ENCODE measurements around the gene SIX1. TPM values are rescaled to one million over a fixed set of nuclear protein-coding genes. Genes with fewer than 3 reads are reported as not detected.

Gene SIX1
- total RNA-seq, 1 experiment from 2014 or later = 0.59 TPM

DNA sequence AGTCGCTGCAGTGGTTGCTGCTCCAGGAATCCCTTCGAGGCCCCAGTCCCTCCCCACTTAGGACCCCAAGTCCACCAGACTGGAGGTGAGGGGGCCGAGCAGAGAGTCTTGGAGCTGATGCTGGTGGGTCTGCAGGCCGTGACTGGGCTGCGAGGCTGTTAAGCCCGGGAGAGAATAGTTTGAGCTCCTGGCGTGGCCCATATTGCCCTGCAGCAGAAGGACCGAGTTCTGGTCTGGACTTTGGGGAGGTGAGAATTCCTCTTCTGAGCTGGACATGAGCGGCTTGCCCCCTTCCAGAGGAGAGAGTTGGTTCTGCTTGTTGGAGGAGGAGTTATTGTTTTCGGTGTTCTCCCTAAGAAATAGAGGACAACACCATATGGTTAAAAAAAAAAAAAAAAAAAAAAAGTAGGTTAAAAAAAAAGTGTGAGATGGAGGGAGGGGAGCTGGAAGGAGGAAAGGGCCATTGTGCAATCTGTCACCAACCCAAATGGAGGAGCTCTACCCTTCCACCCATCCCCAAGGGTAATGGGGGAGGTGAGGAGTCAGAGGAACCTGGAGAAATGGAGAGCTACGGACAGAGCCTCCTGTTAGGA, 3.0 kb downstream of the SIX1 start:
- Mint-ChIP-seq H3K27me3 (ENCODE audit: low read depth) (peaks cover 99% of the 10 kb centered on the region), H3K36me3 (no peaks in the 10 kb centered on the region), H3K27ac (no peak overlapping the region), H3K4me3 (peak overlapping the region; percentile 63), H3K9me3 (no peaks in the 10 kb centered on the region), H3K4me1 (peaks cover 81% of the 10 kb centered on the region)
- POLR2A ChIA-PET = interaction anchor here (0.6 to 1.0 kb wide), 3 partner anchors 9 to 459 kb away, joined by 3 to 8 read pairs (median 3); no protein-coding TSS in a partner anchor
- CTCF ChIA-PET = interaction anchor here (0.6 to 1.3 kb wide), 11 partner anchors 8 to 787 kb away, joined by 3 to 13 read pairs (median 4); no protein-coding TSS in a partner anchor
- ATAC-seq (no peak), DNase-seq (ENCODE audit: low spot score) (peak; percentile 32)
- no peak for TF ChIP-seq ZNF671 (CRISPR knock-in tag; IDR thresholded peaks at IDR 0.05)
- TF ChIP-seq ZBTB21 (CRISPR knock-in tag; IDR thresholded peaks at IDR 0.05; ENCODE audit: borderline replicate concordance) = no peak
- peak; percentile 23; the same call in 1 of the 2 replicates for TF ChIP-seq PRDM15 (CRISPR knock-in tag; IDR thresholded peaks at IDR 0.05)

GRCh38 chr14:60645126-60645741, 4.0 kb downstream of the SIX1 start:
- peaks cover 99% of the 10 kb centered on the region for H3K27me3 Mint-ChIP-seq (ENCODE audit: low read depth)
- ChIA-PET POLR2A (no interaction called here), CTCF (interaction anchor here (1.2 kb wide), 1 partner anchor 21 kb away, joined by 3 read pairs; no protein-coding TSS in a partner anchor)
- H3K4me1 Mint-ChIP-seq = peaks cover 84% of the 10 kb centered on the region
- ATAC-seq (no peak), DNase-seq (ENCODE audit: low spot score) (no peak)
- no peak overlapping the region for H3K4me3 Mint-ChIP-seq
- H3K36me3 Mint-ChIP-seq = no peaks in the 10 kb centered on the region
- no peak overlapping the region for H3K27ac Mint-ChIP-seq
- H3K9me3 Mint-ChIP-seq = no peaks in the 10 kb centered on the region
- no peak for TF ChIP-seq ZNF423 (CRISPR knock-in tag; IDR thresholded peaks at IDR 0.05)
- no peak for TF ChIP-seq ARID4B (CRISPR knock-in tag; IDR thresholded peaks at IDR 0.05; ENCODE audit: borderline replicate concordance)
- no peak for TF ChIP-seq ZNF232 (CRISPR knock-in tag; IDR thresholded peaks at IDR 0.05)
- no peak for TF ChIP-seq MLX (CRISPR knock-in tag; IDR thresholded peaks at IDR 0.05)
- TF ChIP-seq AR (CRISPR knock-in tag; IDR thresholded peaks at IDR 0.05) = no peak
- TF ChIP-seq GTF2I (CRISPR knock-in tag; conservative IDR thresholded peaks at IDR 0.05) = no peak
- TF ChIP-seq PRDM15 (CRISPR knock-in tag; IDR thresholded peaks at IDR 0.05) = no peak
- TF ChIP-seq ZNF138 (CRISPR knock-in tag; conservative IDR thresholded peaks at IDR 0.05) = no peak
- TF ChIP-seq NR3C1 (CRISPR knock-in tag; conservative IDR thresholded peaks at IDR 0.05; ENCODE audit: low read depth) = no peak
- no peak for TF ChIP-seq ZBTB21 (CRISPR knock-in tag; IDR thresholded peaks at IDR 0.05; ENCODE audit: borderline replicate concordance)
- no peak for TF ChIP-seq CBFB (CRISPR knock-in tag; IDR thresholded peaks at IDR 0.05; ENCODE audit: low read depth)
- TF ChIP-seq KAT7 (CRISPR knock-in tag; IDR thresholded peaks at IDR 0.05; ENCODE audit: borderline replicate concordance) = no peak
- TF ChIP-seq, protein P1, sequence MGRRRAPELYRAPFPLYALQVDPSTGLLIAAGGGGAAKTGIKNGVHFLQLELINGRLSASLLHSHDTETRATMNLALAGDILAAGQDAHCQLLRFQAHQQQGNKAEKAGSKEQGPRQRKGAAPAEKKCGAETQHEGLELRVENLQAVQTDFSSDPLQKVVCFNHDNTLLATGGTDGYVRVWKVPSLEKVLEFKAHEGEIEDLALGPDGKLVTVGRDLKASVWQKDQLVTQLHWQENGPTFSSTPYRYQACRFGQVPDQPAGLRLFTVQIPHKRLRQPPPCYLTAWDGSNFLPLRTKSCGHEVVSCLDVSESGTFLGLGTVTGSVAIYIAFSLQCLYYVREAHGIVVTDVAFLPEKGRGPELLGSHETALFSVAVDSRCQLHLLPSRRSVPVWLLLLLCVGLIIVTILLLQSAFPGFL (CRISPR knock-in tag; IDR thresholded peaks at IDR 0.05; ENCODE audit: borderline replicate concordance) = no peak
- no peak for TF ChIP-seq ATF3 (CRISPR knock-in tag; conservative IDR thresholded peaks at IDR 0.05)

Measured in WTC11 (cell line).